CD14-positive monocyte (primary cell): ENCODE results near the gene MAMLD1. TPM values are rescaled to one million over a fixed set of nuclear protein-coding genes. Genes with fewer than 3 reads are reported as not detected.

Source experiments
- DNase-seq, 3 donors: peaks; one replicate each; pipeline ENCODE4 v3.0.0-alpha.2; 2011 to 2022
- H2AFZ ChIP-seq: 2 replicates; pipeline ENCODE4 v1.6.0; 2012; ENCODE audit warnings: mild to moderate bottlenecking, low read depth, low read length, inconsistent platforms; ENCODE audit not compliant: insufficient read depth, poor library complexity, severe bottlenecking
- H3K27ac ChIP-seq, 2 donors: 1 replicate in 1 of 2; 2 replicates in 1 of 2; pipeline ENCODE4 v1.5.1; 2012 to 2013; ENCODE audit warnings: low read length in 2 of 2, control low read depth in 1 of 2, inconsistent platforms in 1 of 2, low read depth in 1 of 2, mild to moderate bottlenecking in 1 of 2
- H3K27me3 ChIP-seq, 2 donors: one replicate each; pipeline versions ENCODE4 v1.6.0 to v1.6.1; 2011 to 2013; ENCODE audit warnings: low read length in 2 of 2; ENCODE audit not compliant: control insufficient read depth in 2 of 2, insufficient read depth in 2 of 2
- H3K36me3 ChIP-seq, 2 donors: replicated peaks in 1 of 2; 1 replicate in 1 of 2; 2 replicates in 1 of 2; pipeline versions ENCODE4 v1.5.1 to v1.6.1; 2012 to 2013; ENCODE audit warnings: low read length in 2 of 2, control low read depth in 1 of 2, inconsistent platforms in 1 of 2, mild to moderate bottlenecking in 1 of 2; ENCODE audit not compliant: insufficient read depth in 2 of 2, control insufficient read depth in 1 of 2
- H3K4me1 ChIP-seq, 2 donors: 1 replicate in 1 of 2; 2 replicates in 1 of 2; pipeline versions ENCODE4 v1.5.1 to v1.6.1; 2012 to 2013; ENCODE audit warnings: low read length in 2 of 2, control low read depth in 1 of 2, inconsistent platforms in 1 of 2, mild to moderate bottlenecking in 1 of 2, moderate library complexity in 1 of 2; ENCODE audit not compliant: insufficient read depth in 2 of 2, control insufficient read depth in 1 of 2
- H3K4me2 ChIP-seq: replicated peaks from 2 replicates; pipeline ENCODE3; 2012; ENCODE audit warnings: low read length, moderate library complexity, mild to moderate bottlenecking; ENCODE audit not compliant: poor library complexity, severe bottlenecking; ENCODE audit errors: extremely low read depth
- H3K4me3 ChIP-seq, 3 experiments: fragments of 200-600 bp in 1 of 3; sonication (generic) in 1 of 3; replicated peaks in 1 of 3; 1 replicate in 2 of 3; 2 replicates in 1 of 3; pipeline ENCODE4 v1.5.1; 2011 to 2013; ENCODE audit warnings: low read length in 3 of 3, mild to moderate bottlenecking in 3 of 3, control low read depth in 2 of 3, low read depth in 2 of 3, inconsistent platforms in 1 of 3, moderate library complexity in 1 of 3
- H3K79me2 ChIP-seq: 2 replicates; pipeline ENCODE4 v1.6.0; 2012; ENCODE audit warnings: mild to moderate bottlenecking, control low read depth, inconsistent platforms, low read length, moderate library complexity; ENCODE audit not compliant: insufficient read depth
- H3K9ac ChIP-seq: 2 replicates; pipeline ENCODE4 v1.6.0; 2017; ENCODE audit warnings: low read length, mild to moderate bottlenecking; ENCODE audit not compliant: insufficient read depth, poor library complexity, severe bottlenecking
- H3K9me3 ChIP-seq, 2 donors: replicated peaks in 1 of 2; 1 replicate in 1 of 2; 2 replicates in 1 of 2; pipeline versions ENCODE4 v1.5.1 to v1.6.1; 2012 to 2013; ENCODE audit warnings: low read length in 2 of 2, control low read depth in 1 of 2; ENCODE audit not compliant: control insufficient read depth in 1 of 2, insufficient read depth in 1 of 2
- H4K20me1 ChIP-seq: 2 replicates; pipeline ENCODE4 v1.6.0; 2012; ENCODE audit warnings: mild to moderate bottlenecking, low read length, control low read depth, moderate library complexity; ENCODE audit not compliant: insufficient read depth
- H3K27ac Mint-ChIP-seq, 7 donors: one replicate each; pipeline ENCODE4 v1.8.0; 2020; ENCODE audit warnings: mild to moderate bottlenecking in 7 of 7, mixed read lengths in 7 of 7, moderate library complexity in 6 of 7, inconsistent platforms in 2 of 7
- H3K27me3 Mint-ChIP-seq, 3 donors: one replicate each; pipeline ENCODE4 v1.8.0; 2021 to 2022; ENCODE audit warnings: low read depth in 3 of 3, mild to moderate bottlenecking in 3 of 3, mixed read lengths in 3 of 3, moderate library complexity in 3 of 3, inconsistent platforms in 1 of 3
- H3K36me3 Mint-ChIP-seq, 2 donors: one replicate each; pipeline ENCODE4 v1.8.0; 2020; ENCODE audit warnings: mixed read lengths in 2 of 2, inconsistent platforms in 1 of 2, mild to moderate bottlenecking in 1 of 2
- H3K4me1 Mint-ChIP-seq: one replicate; pipeline ENCODE4 v1.8.0; 2020; ENCODE audit warnings: mild to moderate bottlenecking, mixed read lengths
- H3K4me3 Mint-ChIP-seq, 2 donors: one replicate each; pipeline ENCODE4 v1.8.0; 2020; ENCODE audit warnings: mild to moderate bottlenecking in 2 of 2, mixed read lengths in 2 of 2, moderate library complexity in 1 of 2
- H3K9me3 Mint-ChIP-seq, 7 donors: one replicate each; pipeline ENCODE4 v1.8.0; 2020 to 2022; ENCODE audit warnings: mixed read lengths in 7 of 7, mild to moderate bottlenecking in 6 of 7, moderate library complexity in 6 of 7, inconsistent platforms in 2 of 7
- CTCF ChIP-seq: fragments of 200-600 bp; IDR thresholded peaks from one replicate; pipeline ENCODE4 v1.8.0; 2022; ENCODE audit warnings: antibody characterized with exemption, mild to moderate bottlenecking
- WGBS: methylation state at CpG from one replicate; pipeline ENCODE4 v1.1.5; 2013; ENCODE audit warnings: missing lambda C conversion rate; ENCODE audit not compliant: insufficient coverage; 5-methylcytosine and 5-hydroxymethylcytosine counted together
- intact Hi-C, 2 donors: fragments of 100-400 bp; cut with micrococcal nuclease; formaldehyde crosslinking; loops; one replicate each; pipeline versions ENCODE4 v1.15.0 to v1.15.1; 2023
- polyA plus RNA-seq, 3 donors: library from polyadenylated mRNA; depleted of rRNA in 1 of 3; unstranded in 2 of 3; stranded (reverse) in 1 of 3; fragments of 300-500 nt in 2 of 3; fragments of >200 nt in 1 of 3; fragmentation: Illumina TruSeq in 2 of 3; gene quantifications; 1 replicate in 2 of 3; 2 replicates in 1 of 3; pipeline ENCODE4 v1.2.3, GENCODE V29; 2012 to 2021

The MAMLD1 gene
- polyA plus RNA-seq, 3 donors: not detected

- Histone ChIP-seq H3K27me3 (no peaks in the 10 kb centered on the region), H3K4me1 (no peaks in the 10 kb centered on the region), H3K79me2 (no peaks in the 10 kb centered on the region), H3K27ac (no peak overlapping the region), H4K20me1 (no peaks in the 10 kb centered on the region), H3K9ac (no peak overlapping the region), H3K4me2 (no peak overlapping the region), H3K4me3 (no peak overlapping the region), H3K36me3 (no peaks in the 10 kb centered on the region), H3K9me3 (no peaks in the 10 kb centered on the region), H2AFZ (no peak overlapping the region)
- Mint-ChIP-seq H3K27ac (no peak overlapping the region), H3K4me1 (no peaks in the 10 kb centered on the region), H3K9me3 (peaks cover 0 to 3% (median 0%) of the 10 kb centered on the region in 7 donors), H3K4me3 (no peak overlapping the region), H3K36me3 (no peaks in the 10 kb centered on the region), H3K27me3 (peaks cover 1 to 5% (median 5%) of the 10 kb centered on the region in 3 donors)
- WGBS: no CpG with 5 or more reads among the region's 6 CpGs
- no peak for DNase-seq
- TF ChIP-seq CTCF: no peak
- intact Hi-C loops: no loop called here
Measured at GRCh38 chrX:150406596-150406995, 43.5 kb downstream of the MAMLD1 start.

GRCh38 chrX:150408007-150408406, 44.9 kb downstream of the MAMLD1 start:
- Histone ChIP-seq H3K4me1 (no peaks in the 10 kb centered on the region), H3K9me3 (no peaks in the 10 kb centered on the region), H3K4me3 (no peak overlapping the region), H3K27me3 (no peaks in the 10 kb centered on the region), H4K20me1 (no peaks in the 10 kb centered on the region), H3K9ac (no peak overlapping the region), H2AFZ (no peak overlapping the region), H3K79me2 (no peaks in the 10 kb centered on the region), H3K36me3 (no peaks in the 10 kb centered on the region), H3K27ac (no peak overlapping the region), H3K4me2 (no peak overlapping the region)
- no peak for DNase-seq
- no CpG with 5 or more reads among the region's 5 CpGs for WGBS
- H3K36me3 Mint-ChIP-seq: no peaks in the 10 kb centered on the region
- H3K4me3 Mint-ChIP-seq: no peak overlapping the region
- no peaks in the 10 kb centered on the region for H3K4me1 Mint-ChIP-seq
- H3K27me3 Mint-ChIP-seq: peaks cover 3 to 6% (median 5%) of the 10 kb centered on the region in 3 donors
- intact Hi-C loops: no loop called here
- H3K9me3 Mint-ChIP-seq: peaks cover 0 to 3% (median 0%) of the 10 kb centered on the region in 7 donors
- no peak overlapping the region for H3K27ac Mint-ChIP-seq
- no peak for TF ChIP-seq CTCF
